Hypothalamus (tissue), 51 donors: Measurements from ENCODE around the gene AP2A2.
A peak's percentile ranks its signal among the peaks of the same experiment; 100 is the strongest.

Experiments used
- DNase-seq, 51 donors: peaks; one replicate each; lab custom pipeline; 2025; lab: John Stamatoyannopoulos, UW

The AP2A2 gene

GRCh38 chr11:923691-924405 is 1.8 kb upstream of the AP2A2 start:
- DNase-seq, result peak in 9 of 51 donors; percentile 20 to 56 (median 38)

DNA sequence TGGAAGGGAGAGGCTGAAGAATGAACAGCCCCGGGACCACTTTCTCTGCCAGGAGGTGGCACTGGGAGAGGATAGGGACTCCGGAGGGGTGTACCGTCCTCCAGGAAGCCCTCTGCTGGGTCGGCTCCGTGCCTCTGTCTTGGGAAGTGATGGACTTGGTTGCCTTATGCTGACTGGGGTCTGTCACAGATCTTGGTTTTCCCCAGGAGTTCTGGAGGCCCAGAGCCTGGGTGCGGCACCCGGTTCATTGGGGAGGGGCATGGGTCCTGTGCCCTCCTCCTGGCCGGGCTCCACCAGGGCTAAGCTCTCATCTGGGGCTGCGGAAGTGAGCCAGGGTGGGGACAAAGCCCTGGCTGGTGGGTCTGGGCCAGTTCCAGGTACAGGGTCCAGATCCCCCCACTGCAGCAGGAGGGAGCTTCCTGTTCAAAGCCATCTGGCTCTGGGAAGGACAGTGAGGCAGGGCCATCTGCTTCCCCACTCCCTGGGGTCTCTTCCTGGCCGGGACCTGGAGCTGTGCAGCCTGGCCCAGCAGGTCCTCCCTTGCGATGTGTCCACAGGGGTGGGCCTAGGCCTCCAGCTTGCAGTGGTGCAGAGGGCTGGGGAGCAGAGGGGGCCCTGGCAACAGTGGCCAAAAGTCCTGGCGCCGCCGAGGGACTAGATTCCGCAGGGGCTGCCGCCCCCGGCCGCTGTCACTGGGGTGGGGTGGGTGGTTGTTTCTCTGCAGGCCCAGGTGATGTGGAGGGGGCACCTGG is 1.1 kb upstream of the AP2A2 start:
- peak in 2 of 51 donors; percentile 26 to 32 for DNase-seq

DNA sequence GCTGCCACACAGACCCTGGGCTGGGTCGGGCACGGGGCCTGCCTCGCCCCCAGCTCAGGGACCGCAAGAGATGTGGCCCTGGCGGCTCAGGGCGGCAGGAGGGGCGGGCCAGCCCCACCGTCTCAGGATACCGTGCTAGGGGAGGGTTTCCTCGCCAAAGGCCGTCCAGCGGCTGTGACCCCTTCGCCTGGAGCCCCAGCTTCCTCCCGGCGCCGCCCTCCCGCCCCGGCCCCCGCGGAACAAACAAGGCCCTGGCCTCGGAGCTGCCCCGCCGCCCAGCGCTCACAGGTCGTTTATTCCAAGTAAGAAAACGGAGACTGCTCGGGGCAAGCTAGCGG is 543 bp upstream of the AP2A2 start:
- DNase-seq, result no peak

- DNase-seq, result peak in 4 of 51 donors; percentile 30 to 50 (median 34)
These were observed 759 bp downstream of the AP2A2 start for GRCh38 chr11:926341-926916.

DNA sequence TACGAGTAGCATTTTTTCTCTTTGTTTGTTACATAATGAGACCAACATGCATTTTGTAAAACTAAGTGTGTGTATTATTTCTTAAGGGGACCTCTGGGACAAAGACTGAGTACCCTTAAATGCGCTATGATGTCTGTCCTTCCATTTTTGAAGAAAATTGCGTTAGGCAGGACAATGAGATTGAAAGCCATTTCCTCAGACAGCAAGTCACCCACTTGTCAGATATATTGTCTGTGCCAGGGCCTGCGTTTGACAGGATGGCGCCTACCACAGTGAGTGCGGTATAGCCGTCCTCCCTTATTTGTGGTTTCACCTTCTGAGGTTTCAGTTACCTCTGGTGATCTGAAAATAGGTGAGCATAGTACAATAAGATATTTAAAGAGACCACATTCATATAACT is 2.2 kb downstream of the AP2A2 start:
- DNase-seq, result no peak

GRCh38 chr11:928786-929185 is 3.1 kb downstream of the AP2A2 start:
- no peak for DNase-seq

DNA sequence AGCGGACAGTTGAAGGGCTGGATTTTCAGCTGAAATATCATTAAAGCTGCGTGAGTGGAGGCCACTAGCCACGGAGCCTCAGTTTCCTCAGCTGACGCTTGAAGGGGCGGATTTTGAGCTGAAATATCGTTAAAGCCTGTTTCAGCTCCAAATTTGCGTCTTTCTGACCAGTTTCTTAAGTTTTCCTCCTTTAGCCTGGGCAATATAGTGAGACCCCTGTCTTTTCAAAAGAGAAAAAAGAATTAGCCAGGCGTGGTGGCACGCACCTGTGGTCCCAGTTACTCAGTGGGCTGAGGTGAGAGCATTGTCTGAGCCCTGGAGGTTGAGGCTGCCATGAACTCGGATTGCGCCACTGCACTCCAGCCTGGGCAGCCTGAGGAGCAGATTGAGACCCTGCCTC is 3.7 kb downstream of the AP2A2 start:
- DNase-seq, result no peak

GRCh38 chr11:931385-931784 is 5.7 kb downstream of the AP2A2 start:
- no peak for DNase-seq

DNA sequence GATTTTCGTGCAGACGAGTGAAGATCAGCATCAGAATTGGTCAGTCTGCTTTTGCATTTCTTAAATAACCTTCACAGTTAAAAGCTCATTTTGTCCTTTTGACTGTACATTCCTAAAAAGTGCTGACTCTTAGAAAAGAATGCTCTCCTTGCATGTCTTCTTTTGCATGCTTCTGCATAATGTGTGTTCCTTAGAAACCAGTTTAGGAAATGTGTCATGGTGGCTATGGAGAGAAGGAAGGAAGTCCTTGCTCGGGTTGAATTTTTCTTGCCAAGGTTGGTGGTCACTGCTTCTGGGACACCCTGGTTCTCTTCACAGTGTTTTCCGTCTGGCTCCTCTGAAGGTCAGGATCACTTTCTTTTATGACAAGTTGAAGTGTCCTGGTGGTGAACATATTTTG is 6.8 kb downstream of the AP2A2 start:
- no peak for DNase-seq

DNA sequence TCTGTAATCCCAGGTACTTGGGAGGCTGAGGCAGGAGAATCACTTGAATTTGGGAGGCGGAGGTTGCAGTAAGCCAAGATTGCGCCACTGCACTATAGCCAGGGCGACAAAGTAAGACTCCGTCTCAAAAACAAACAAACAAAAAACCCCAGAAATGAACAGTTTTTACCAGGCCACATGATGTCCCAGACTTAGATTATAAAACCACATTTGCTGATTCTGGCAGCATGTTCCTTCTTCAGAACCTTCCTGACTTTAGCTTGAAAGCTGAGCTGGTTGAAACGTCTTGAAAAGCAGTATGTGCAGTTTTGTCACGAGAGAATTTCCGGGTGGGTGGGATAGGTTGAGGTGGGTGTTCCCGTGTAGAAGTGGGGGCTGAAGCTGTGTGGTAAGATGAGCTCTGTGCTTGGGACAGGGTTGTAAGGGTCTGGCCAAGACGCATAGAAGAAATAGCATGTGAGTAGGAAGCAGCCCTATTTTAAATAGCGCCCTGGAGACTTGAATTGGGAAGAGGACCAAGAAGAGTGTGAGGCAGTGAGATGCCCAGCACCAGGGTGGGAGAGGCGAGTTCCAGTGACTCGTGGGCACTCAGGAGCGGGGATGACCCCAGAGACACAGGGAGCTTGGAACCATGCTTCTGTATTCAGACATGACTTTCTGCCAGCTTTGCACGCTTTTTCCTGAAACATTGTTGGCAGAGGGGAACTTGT is 7.6 kb downstream of the AP2A2 start:
- DNase-seq, result no peak

- no peak for DNase-seq
These were observed 8.3 kb downstream of the AP2A2 start for GRCh38 chr11:933936-934335.

DNA sequence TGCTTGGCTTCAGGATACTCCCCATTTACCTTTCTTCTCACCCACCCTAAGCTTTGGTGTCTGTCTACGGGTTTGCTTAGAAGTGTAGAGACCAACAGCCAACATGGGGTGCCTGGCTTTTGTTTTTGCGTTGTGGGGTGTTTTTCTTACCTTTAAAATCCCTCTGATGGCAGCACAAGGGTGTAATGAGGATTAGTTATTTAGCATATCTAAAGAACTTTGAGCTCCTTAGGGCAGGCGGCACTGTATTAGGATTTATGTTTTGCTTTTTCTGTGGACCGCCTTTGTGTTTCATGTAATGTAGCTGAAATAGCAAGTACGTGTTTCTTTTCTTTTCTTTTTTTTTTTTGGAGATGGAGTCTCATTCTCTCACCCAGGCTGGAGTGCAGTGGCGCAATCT is 8.9 kb downstream of the AP2A2 start:
- no peak for DNase-seq

- DNase-seq, result no peak
These were observed 10.5 kb downstream of the AP2A2 start for GRCh38 chr11:936199-936598.

DNA sequence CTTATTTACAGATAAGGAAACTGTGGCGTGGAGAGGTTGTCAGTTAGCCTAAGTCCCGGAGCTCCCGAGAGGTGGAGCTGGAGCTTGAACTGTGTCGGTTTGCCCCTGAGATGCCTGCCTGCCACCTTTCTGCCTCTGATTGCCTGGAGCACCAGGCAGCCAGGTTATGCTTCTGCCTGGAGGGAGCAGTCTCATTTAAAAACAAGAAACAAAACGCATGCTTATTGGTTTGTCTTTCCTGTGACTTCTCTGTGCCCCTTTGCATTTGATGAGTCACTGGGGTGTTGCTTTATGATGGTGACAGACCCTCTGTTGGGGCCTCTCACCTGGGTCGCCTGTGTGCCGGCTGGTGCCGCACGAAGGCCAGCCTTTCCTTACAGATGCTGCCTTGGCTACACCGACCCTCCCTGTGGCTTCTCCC is 12.2 kb downstream of the AP2A2 start:
- DNase-seq, result no peak

DNA sequence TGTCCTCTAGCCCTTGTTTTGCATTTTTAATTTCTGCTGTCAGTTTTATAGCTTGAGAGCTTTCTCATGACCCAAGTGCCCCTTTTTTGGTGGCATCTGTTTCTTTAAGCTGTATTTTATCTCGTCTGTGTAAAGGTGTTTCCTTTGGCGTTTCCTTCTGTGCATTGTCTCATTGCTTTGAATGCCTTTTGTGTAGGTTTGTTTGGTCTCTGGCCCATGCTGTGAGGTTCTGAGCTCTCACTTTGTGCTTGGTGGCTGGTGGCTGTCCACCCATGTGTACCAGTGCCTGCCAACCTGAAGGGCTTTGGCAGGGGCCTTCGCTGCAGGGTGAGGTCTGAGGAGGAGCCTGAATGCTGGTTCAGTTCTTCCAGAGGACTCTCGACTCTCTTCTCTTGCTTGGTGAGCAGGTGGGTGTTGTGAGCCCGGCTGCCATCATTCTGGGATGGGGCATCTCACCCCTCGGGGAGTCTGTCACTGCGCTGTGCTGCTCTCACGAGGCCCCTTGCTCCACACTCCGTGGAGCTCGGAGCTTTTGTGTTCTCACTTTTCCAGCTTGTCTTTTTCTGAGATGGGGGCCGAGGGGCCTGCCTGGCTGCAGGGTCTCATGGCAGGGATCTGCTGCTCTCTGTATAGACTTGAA is 14.9 kb downstream of the AP2A2 start:
- DNase-seq, result peak in 2 of 51 donors; percentile 7 to 26

GRCh38 chr11:942823-943222 is 17.2 kb downstream of the AP2A2 start:
- DNase-seq, result peak in 14 of 51 donors; percentile 7 to 63 (median 32)

DNA sequence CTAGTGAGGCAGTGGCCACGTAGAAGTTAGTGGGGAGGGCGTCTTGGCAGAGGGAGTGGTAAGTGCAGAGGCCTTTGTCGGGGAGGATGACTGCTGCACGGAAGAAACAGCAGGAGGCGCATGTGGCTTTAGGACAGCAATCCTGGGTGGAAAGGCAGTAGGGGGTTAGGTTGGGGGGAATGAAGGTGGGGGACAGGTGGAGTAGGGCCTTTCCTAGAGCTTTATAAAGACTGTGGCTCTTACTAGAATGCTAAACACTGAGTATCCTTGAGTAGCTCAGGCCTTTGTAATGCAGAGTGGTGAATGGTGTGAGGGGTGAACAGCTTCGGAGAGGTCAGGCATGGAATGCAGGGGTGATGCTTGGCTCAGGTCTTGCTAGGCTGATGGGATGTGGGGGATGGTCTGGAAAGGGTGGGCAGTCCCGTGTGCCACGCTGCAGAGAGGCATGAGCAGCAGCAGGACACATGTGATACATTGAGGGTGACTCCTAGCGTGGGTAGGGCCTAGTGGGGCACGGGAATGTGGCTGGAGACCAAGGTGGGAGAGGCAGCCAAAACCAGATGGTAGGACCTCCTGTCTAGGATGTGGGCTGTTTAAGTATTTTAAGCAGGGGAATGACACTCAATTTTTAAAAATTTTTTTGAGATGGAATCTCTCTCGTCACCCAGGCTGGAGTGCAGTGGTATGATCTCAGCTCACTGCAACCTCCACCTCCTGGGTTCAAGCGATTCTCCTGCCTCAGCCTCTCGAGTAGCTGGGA is 19.2 kb downstream of the AP2A2 start:
- peak in 1 of 51 donors; percentile 17 for DNase-seq

DNA sequence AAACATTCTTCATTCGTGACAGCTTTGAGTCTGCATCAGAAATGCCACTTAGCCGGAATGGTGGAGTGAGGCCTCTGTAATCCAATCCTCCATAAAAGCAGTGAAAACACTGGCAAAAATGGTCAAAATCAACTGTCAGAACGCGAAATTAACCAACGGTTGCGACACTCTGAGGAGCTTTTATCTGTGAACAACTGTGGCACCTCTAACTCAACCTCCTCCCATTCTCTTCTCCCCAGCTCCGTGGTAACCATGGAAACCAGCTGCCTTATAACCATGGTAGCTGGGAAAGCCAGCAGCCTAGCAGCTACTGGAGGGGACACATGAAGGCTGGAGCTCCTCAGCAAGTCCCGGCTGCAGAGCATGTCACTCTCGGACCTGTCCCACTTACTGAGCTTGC is 20.3 kb downstream of the AP2A2 start:
- peak in 24 of 51 donors; percentile 12 to 74 (median 45) for DNase-seq

DNA sequence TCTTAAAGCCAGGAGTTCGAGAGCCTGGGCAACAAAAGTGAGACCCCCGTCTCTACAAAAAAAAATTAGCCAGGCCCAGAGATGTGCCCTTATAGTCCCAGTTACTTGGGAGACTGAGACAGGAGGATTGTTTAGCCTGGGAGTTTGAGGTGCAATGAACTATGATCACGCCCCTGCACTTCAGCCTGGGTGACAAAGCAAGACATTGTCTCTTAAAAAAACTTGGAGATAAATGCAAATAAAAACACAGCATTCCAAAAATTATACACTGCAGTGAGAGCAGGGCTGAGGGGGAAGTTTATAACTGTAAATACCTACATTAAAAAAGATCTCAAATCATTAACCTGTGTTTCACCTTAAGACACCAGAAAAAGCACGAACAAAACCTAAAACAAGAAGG is 22.1 kb downstream of the AP2A2 start:
- no peak for DNase-seq

GRCh38 chr11:951507-951906 is 25.8 kb downstream of the AP2A2 start:
- no peak for DNase-seq
